K562 (cell line): ENCODE measurements around the gene LSM12. TPM values are rescaled to one million over a fixed set of nuclear protein-coding genes. Genes with fewer than 3 reads are reported as not detected.

Source experiments
- ATAC-seq: fragments of 200-7000 bp; cut with Tn5 transposase; 3 replicates; pipeline ENCODE4 v1.9.1; 2020; ENCODE audit warnings: moderate library complexity
- BruUV-seq: library from RNA; stranded (reverse); fragments of 400-500 nt; replicated peaks from 2 replicates; lab custom pipeline; 2021; lab: Mats Ljungman, UMichigan
- CTCF ChIA-PET: fragments of 300-600 bp; formaldehyde crosslinking; extraction: SDS; loops from one replicate; lab custom pipeline; 2021; ENCODE audit warnings: low intra/inter-chr PET ratio; lab: Yijun Ruan, JAX
- POLR2A ChIA-PET: fragments of 300-600, 350-650 bp; sonication (Branson Sonifier 250); formaldehyde crosslinking; extraction: SDS; loops from one replicate; lab custom pipeline; 2021; ENCODE audit warnings: antibody characterized with exemption, inconsistent platforms; lab: Yijun Ruan, JAX
- DNase-seq, 4 experiments: peaks; one replicate each; pipeline versions ENCODE4 v3.0.0 to v3.0.0-alpha.2; 2011 to 2018; ENCODE audit warnings: low spot score in 3 of 4, mixed read lengths in 3 of 4; ENCODE audit errors: extremely low read depth in 1 of 4
- FAIRE-seq: peaks from 2 replicates; lab custom pipeline; 2011; peaks lifted over from hg19 to GRCh38; lab: Jason Lieb, UNC
- H2AFZ ChIP-seq: 2 replicates; pipeline ENCODE4 v1.6.0; 2011; ENCODE audit warnings: low read depth, low read length, control low read depth, inconsistent platforms
- H3K27ac ChIP-seq: fragments of 200-600 bp; 3 replicates; pipeline ENCODE4 v1.8.0; 2011; ENCODE audit warnings: low read depth, mild to moderate bottlenecking, control low read depth, inconsistent platforms, low read length, moderate library complexity, mixed read lengths; ENCODE audit errors: extremely low read depth
- H3K27me3 ChIP-seq, 2 experiments: fragments of 300-600 bp in 1 of 2; 2 replicates in 1 of 2; 3 replicates in 1 of 2; pipeline versions ENCODE4 v1.6.0 to v1.8.0; 2011; ENCODE audit warnings: inconsistent platforms in 2 of 2, low read length in 2 of 2, mild to moderate bottlenecking in 1 of 2, mixed read lengths in 1 of 2, moderate library complexity in 1 of 2; ENCODE audit not compliant: control insufficient read depth in 2 of 2, insufficient read depth in 2 of 2
- H3K36me3 ChIP-seq: fragments of 300-600 bp; 3 replicates; pipeline ENCODE4 v1.8.0; 2011; ENCODE audit warnings: mild to moderate bottlenecking, low read length, inconsistent platforms; ENCODE audit not compliant: control insufficient read depth, insufficient read depth
- H3K4me1 ChIP-seq, 2 experiments: fragments of 200-600 bp in 1 of 2; replicated peaks in 1 of 2; 2 replicates in 1 of 2; 3 replicates in 1 of 2; pipeline versions ENCODE4 v1.5.1 to v1.8.0; 2011; ENCODE audit warnings: inconsistent platforms in 2 of 2, low read length in 2 of 2, mild to moderate bottlenecking in 1 of 2, mixed read lengths in 1 of 2, moderate library complexity in 1 of 2; ENCODE audit not compliant: control insufficient read depth in 2 of 2, insufficient read depth in 2 of 2
- H3K4me2 ChIP-seq: 2 replicates; pipeline ENCODE4 v1.6.1; 2011; ENCODE audit warnings: low read length, control low read depth, inconsistent platforms, mixed read lengths; ENCODE audit not compliant: insufficient read depth
- H3K4me3 ChIP-seq: fragments of 200-600 bp; sonication (generic), shearing (Covaris generic); 2 replicates; pipeline ENCODE4 v1.5.1; 2016; ENCODE audit warnings: control low read depth, inconsistent platforms
- H3K79me2 ChIP-seq: fragments of 200-600 bp; 3 replicates; pipeline ENCODE4 v1.8.0; 2011; ENCODE audit warnings: low read length, inconsistent platforms; ENCODE audit not compliant: control insufficient read depth, insufficient read depth
- H3K9ac ChIP-seq, 2 experiments: 2 replicates each; pipeline versions ENCODE4 v1.6.0 to v1.6.1; 2011; ENCODE audit warnings: low read depth in 2 of 2, low read length in 2 of 2, control low read depth in 1 of 2, inconsistent platforms in 1 of 2, mild to moderate bottlenecking in 1 of 2, mixed read lengths in 1 of 2; ENCODE audit not compliant: insufficient read depth in 1 of 2
- H3K9me1 ChIP-seq: one replicate; pipeline ENCODE4 v1.6.0; 2011; ENCODE audit warnings: inconsistent platforms, mild to moderate bottlenecking, low read length, moderate library complexity; ENCODE audit not compliant: control insufficient read depth, insufficient read depth
- H3K9me3 ChIP-seq: replicated peaks from 2 replicates; pipeline ENCODE4 v1.5.1; 2011; ENCODE audit warnings: low read depth, low read length, inconsistent platforms; ENCODE audit not compliant: control insufficient read depth, insufficient read depth
- H4K20me1 ChIP-seq: replicated peaks from 2 replicates; pipeline ENCODE4 v1.6.1; 2011; ENCODE audit warnings: low read length, inconsistent platforms, mixed read lengths; ENCODE audit not compliant: control insufficient read depth, insufficient read depth
- CTCF ChIP-seq, 3 experiments: IDR thresholded peaks in 2 of 3; conservative IDR thresholded peaks in 1 of 3; 2 replicates each; pipeline ENCODE4 v1.5.1; 2011 to 2012; ENCODE audit warnings: low read length in 3 of 3, mild to moderate bottlenecking in 3 of 3, control low read depth in 2 of 3, improper control_type of control experiment in 1 of 3, inconsistent platforms in 1 of 3, low read depth in 1 of 3, mixed read lengths in 1 of 3, moderate library complexity in 1 of 3; ENCODE audit not compliant: insufficient read depth in 2 of 3
- RAD21 ChIP-seq, 2 experiments: fragments of 250-450 bp in 1 of 2; fragments of 450-650 bp in 1 of 2; sonication (Bioruptor Pico) in 1 of 2; formaldehyde crosslinking in 1 of 2; IDR thresholded peaks in 1 of 2; conservative IDR thresholded peaks in 1 of 2; 2 replicates each; pipeline versions ENCODE4 v1.4.0 to v1.8.0; 2020 to 2022; ENCODE audit warnings: mild to moderate bottlenecking in 2 of 2, moderate library complexity in 1 of 2
- SMAD1 ChIP-seq: fragments of 150-350 bp; IDR thresholded peaks from 2 replicates; pipeline ENCODE4 v1.6.1; 2014; ENCODE audit warnings: low read length, low read depth; ENCODE audit not compliant: partially characterized antibody
- ZNF407 ChIP-seq: fragments of 450-650 bp; IDR thresholded peaks from 2 replicates; pipeline ENCODE4 v1.6.1; 2016; ENCODE audit warnings: low read depth
- WGBS: fragments of 100-300 bp; shearing (Covaris generic); methylation state at CpG from one replicate; pipeline ENCODE4 v1.1.6; 2016; ENCODE audit warnings: low coverage, mixed read lengths; ENCODE audit not compliant: insufficient coverage; ENCODE audit errors: missing lambda C conversion rate; 5-methylcytosine and 5-hydroxymethylcytosine counted together
- in situ Hi-C: fragments of 300-500 bp; cut with MboI; formaldehyde crosslinking; loops from 4 replicates; pipeline ENCODE4 v1.15.0; 2018; ENCODE audit warnings: inconsistent platforms, mixed read lengths
- intact Hi-C: fragments of 100-400 bp; cut with micrococcal nuclease; formaldehyde crosslinking; loops from 2 replicates; pipeline ENCODE4 v1.14.2; 2022
- polyA plus RNA-seq, 8 experiments: library from polyadenylated mRNA; depleted of rRNA in 4 of 8; stranded (reverse) in 5 of 8; unstranded in 3 of 8; fragments of >200 nt; fragmentation: Nextera tagmentation in 2 of 8; fragmentation: Illumina TruSeq in 1 of 8; extraction: Ambion mirVana in 2 of 8; extraction: Trizol in 1 of 8; gene quantifications; 2 replicates each; pipeline versions ENCODE4 v1.2.1 to v1.2.3, GENCODE V29; 2011 to 2014; ENCODE audit warnings: inconsistent platforms in 1 of 8, missing spikeins in 1 of 8
- total RNA-seq, 7 experiments: library from RNA; depleted of rRNA in 6 of 7; stranded (reverse); fragments of >200 nt in 6 of 7; fragmentation: Illumina TruSeq in 2 of 7; extraction: Trizol in 2 of 7; gene quantifications; 2 replicates each; pipeline versions ENCODE4 v1.2.1 to v1.2.3, GENCODE V29; 2011 to 2021; ENCODE audit warnings: low replicate concordance in 1 of 7

LSM12 gene
- total and polyA plus RNA-seq, 9 of the 15 experiments (the other 6 are each of a cell fraction or from before 2014, with no cell fraction given) = 53.0 to 258 (median 89.3) TPM

- Histone ChIP-seq H4K20me1 (no peaks in the 10 kb centered on the region; the same call in 1 of the 2 replicates), H3K4me1 (peaks cover 7 to 28% of the 10 kb centered on the region in 2 experiments; a peak in 4 of 5 replicates), H3K4me3 (no peak overlapping the region), H2AFZ (no peak overlapping the region), H3K79me2 (no peaks in the 10 kb centered on the region), H3K9me1 (peaks cover 3% of the 10 kb centered on the region), H3K9me3 (no peaks in the 10 kb centered on the region), H3K27me3 (no peaks in the 10 kb centered on the region), H3K36me3 (no peaks in the 10 kb centered on the region; the same call in 2 of the 3 replicates), H3K27ac (no peak overlapping the region; the same call in 2 of the 3 replicates), H3K9ac (peak overlapping the region in 1 of 2 experiments; percentile 73; a peak in 1 of 4 replicates), H3K4me2 (no peak overlapping the region)
- POLR2A ChIA-PET = interaction anchor here (0.6 to 1.6 kb wide), 4 partner anchors 9 to 16 kb away, joined by 3 to 10 read pairs (median 3); no protein-coding TSS in a partner anchor
- CTCF ChIA-PET = no interaction called here
- no peak for FAIRE-seq
- in situ Hi-C loops (no loop called here), intact Hi-C loops (no loop called here)
- no TSS peak for BruUV-seq
- DNase-seq = peak in 1 of 4 experiments; percentile 36
- WGBS = 76% methylated on average over 15 of the region's 16 CpGs
- ATAC-seq = peak; percentile 32; the same call in 2 of the 3 replicates
- TF ChIP-seq ZNF407 = no peak
- TF ChIP-seq CTCF (IDR thresholded peaks at IDR 0.05 in 2 of 3, conservative IDR thresholded peaks at IDR 0.05 in 1 of 3; ENCODE audit: insufficient read depth in 2 of 3, low read depth in 1 of 3, low read length in 3 of 3) = peak in 2 of 3 experiments; percentile 52 to 71; a peak in 4 of 6 replicates
- TF ChIP-seq RAD21 (CRISPR knock-in tag; conservative IDR thresholded peaks at IDR 0.05 in 1 of 2, IDR thresholded peaks at IDR 0.05 in 1 of 2) = peak in 1 of 2 experiments; percentile 19; a peak in 2 of 4 replicates
- no peak for TF ChIP-seq SMAD1
These were observed 36.6 kb upstream of the LSM12 start for GRCh38 chr17:44102849-44103622.
